Heart right ventricle (tissue), 16 donors: ENCODE data around the gene RNPEPL1. TPM values are rescaled to one million over a fixed set of nuclear protein-coding genes. Genes with fewer than 3 reads are reported as not detected.

ENCODE experiments used
- ATAC-seq, 8 donors: fragments of 200-7000 bp; cut with Tn5 transposase; one replicate each; pipeline ENCODE4 v1.9.1; 2020; ENCODE audit warnings: mild to moderate bottlenecking in 8 of 8, moderate library complexity in 8 of 8, moderate number of reproducible peaks in 1 of 8
- DNase-seq, 2 donors: peaks; one replicate each; pipeline ENCODE4 v3.0.0-alpha.2; 2020
- H3K27ac ChIP-seq, 10 donors: fragments of 200-600 bp; sonication (generic) in 2 of 10; one replicate each; pipeline versions ENCODE4 v1.5.0 to v1.8.0; 2020 to 2022; ENCODE audit warnings: mild to moderate bottlenecking in 3 of 10
- H3K27me3 ChIP-seq, 7 donors: fragments of 200-600 bp; one replicate each; pipeline ENCODE4 v1.8.0; 2021 to 2022; ENCODE audit warnings: mild to moderate bottlenecking in 2 of 7
- H3K36me3 ChIP-seq, 9 donors: fragments of 200-600 bp; sonication (generic) in 1 of 9; one replicate each; pipeline versions ENCODE4 v1.5.0 to v1.8.0; 2020 to 2022; ENCODE audit warnings: mild to moderate bottlenecking in 2 of 9
- H3K4me1 ChIP-seq, 9 donors: fragments of 200-600 bp; sonication (generic) in 1 of 9; one replicate each; pipeline versions ENCODE4 v1.5.0 to v1.8.0; 2020 to 2022; ENCODE audit warnings: mild to moderate bottlenecking in 4 of 9
- H3K4me3 ChIP-seq, 10 donors: fragments of 200-600 bp; sonication (generic) in 2 of 10; one replicate each; pipeline versions ENCODE4 v1.5.0 to v1.8.0; 2020 to 2022; ENCODE audit warnings: mild to moderate bottlenecking in 7 of 10, moderate library complexity in 2 of 10
- H3K9me3 ChIP-seq, 11 donors: fragments of 200-600 bp in 10 of 11; sonication (generic) in 2 of 11; one replicate each; pipeline versions ENCODE4 v1.5.0 to v1.8.0; 2013 to 2022; ENCODE audit warnings: mild to moderate bottlenecking in 2 of 11, control low read depth in 1 of 11, moderate library complexity in 1 of 11
- CTCF ChIP-seq, 9 donors: fragments of 200-600 bp; sonication (generic) in 2 of 9; IDR thresholded peaks; one replicate each; pipeline versions ENCODE4 v1.5.0 to v1.8.0; 2021 to 2022; ENCODE audit warnings: antibody characterized with exemption in 9 of 9, mild to moderate bottlenecking in 5 of 9, moderate library complexity in 1 of 9
- WGBS, 2 donors: extraction: QIAGEN DNeasy Blood & Tissue Kit; methylation state at CpG; one replicate each; pipeline ENCODE4 v1.1.7; 2013; ENCODE audit warnings: inconsistent platforms in 1 of 2; 5-methylcytosine and 5-hydroxymethylcytosine counted together
- intact Hi-C, 10 donors: fragments of 100-400 bp; cut with DNase I; formaldehyde crosslinking; loops; one replicate each; pipeline versions ENCODE4 v1.11.1 to v1.14.2; 2022
- polyA plus RNA-seq, 2 donors: library from polyadenylated mRNA; stranded (reverse); fragments of 200-250 nt; gene quantifications; one replicate each; pipeline ENCODE4 v1.2.3, GENCODE V29; 2013
- total RNA-seq, 10 donors: library from RNA; stranded (reverse); fragmentation: NEBNext Ultra II Directional in 3 of 10; extraction: Animal tissue kit (Norgen Biotek cat#: 25700) in 3 of 10; gene quantifications; one replicate each; pipeline versions ENCODE4 v1.2.1 to v1.2.4, GENCODE V29; 2021 to 2023
- donor health status: Arrhythmogenic right ventricular cardiomyopathy.
- donor health status: ischemic (EF 13 %, LVEDD 7.1; RV severe dilation, severe dysfunction).
- donor health status: healthy with polysubstance abuse.
- donor health status: DM: no; HTN: yes; CAD: no.
- donor health status: DM: no; HTN: no; CAD: no.
- donor health status: ischemic (EF 25% LVEDD 6.9; RV normal size, moderate dysfunction).
- donor health status: ischemic (EF 25% LVEDD 5.7; RV mildly dilated, moderate dysfunction).
- donor health status: healthy.
- donor health status: DM: yes; HTN: yes; CAD: no.
- donor health status: Ischemic cardiomyopathy.
- donor health status: ischemic (EF 35%, LVEDD 5.7; RV mildly dilated, moderate dysfunction).
- donor health status: nonischemic (EF 11% LVEDD 7.7; RV severe dilation, severe dysfunction).
- donor health status: DM: yes; HTN: yes; CAD: no.
- donor health status: PGD.
- donor health status: ischemic (EF 29% LVEDD 5.4; RV normal size, mild dysfunction).
- donor health status: nonischemic (EF 23%, LVEDD 6.1; RV moderate dilation, normal function).

The RNPEPL1 gene
- total and polyA plus RNA-seq, 12 donors: 62.8 to 247 (median 75.2) TPM

- peaks cover 9 to 64% (median 45%) of the 10 kb centered on the region in 9 donors for H3K4me1 ChIP-seq
- no peak for TF ChIP-seq CTCF (IDR thresholded peaks at IDR 0.05)
- ATAC-seq (peak in 4 of 8 donors; percentile 14 to 40 (median 28)), DNase-seq (peak; percentile 56 to 76)
- H3K36me3 ChIP-seq: peaks cover 0 to 17% (median 0%) of the 10 kb centered on the region in 9 donors
- no peaks in the 10 kb centered on the region for H3K27me3 ChIP-seq
- intact Hi-C loops: no loop called here
- H3K27ac ChIP-seq: no peak within 1 kb of the TSS
- no peaks in the 10 kb centered on the region for H3K9me3 ChIP-seq
- H3K4me3 ChIP-seq: peak within 1 kb of the TSS; percentile 29 to 59 (median 52)
- WGBS, 2 donors: 5 to 6% methylated on average over 24 to 47 of the region's 47 CpGs
Measured at GRCh38 chr2:240557808-240558207, 10.5 kb upstream of the RNPEPL1 start, which contains the start of gene ANKMY1. Gene ANKMY1 (minus strand): TSS chr2:240557988. CDS start chr2:240557335, 653 bp downstream.

- Histone ChIP-seq H3K4me3 (peak overlapping the region in 8 of 10 donors; percentile 31 to 59 (median 54)), H3K27ac (no peak overlapping the region), H3K4me1 (peaks cover 9 to 64% (median 45%) of the 10 kb centered on the region in 9 donors), H3K36me3 (peaks cover 0 to 16% (median 0%) of the 10 kb centered on the region in 9 donors), H3K27me3 (no peaks in the 10 kb centered on the region), H3K9me3 (no peaks in the 10 kb centered on the region)
- 79 to 82% methylated on average over 18 of the region's 18 CpGs for WGBS, 2 donors
- ATAC-seq (no peak), DNase-seq (no peak)
- intact Hi-C loops: no loop called here
- TF ChIP-seq CTCF (IDR thresholded peaks at IDR 0.05): no peak
Measured at GRCh38 chr2:240558236-240558761, 10.0 kb upstream of the RNPEPL1 start.

GRCh38 chr2:240559286-240559685, 9.0 kb upstream of the RNPEPL1 start:
- intact Hi-C loops: no loop called here
- H3K27me3 ChIP-seq: no peaks in the 10 kb centered on the region
- peaks cover 9 to 67% (median 41%) of the 10 kb centered on the region in 9 donors for H3K4me1 ChIP-seq
- H3K36me3 ChIP-seq: peaks cover 0 to 24% (median 0%) of the 10 kb centered on the region in 9 donors
- no peaks in the 10 kb centered on the region for H3K9me3 ChIP-seq
- ATAC-seq (no peak), DNase-seq (no peak)
- 90 to 93% methylated on average over 3 of the region's 3 CpGs for WGBS, 2 donors
- no peak for TF ChIP-seq CTCF (IDR thresholded peaks at IDR 0.05)
- no peak overlapping the region for H3K27ac ChIP-seq
- no peak overlapping the region for H3K4me3 ChIP-seq

GRCh38 chr2:240560084-240560479, 8.2 kb upstream of the RNPEPL1 start, which contains the start of gene DUSP28:
Gene DUSP28 (plus strand): TSS chr2:240560357. CDS start chr2:240560685, 328 bp downstream.
- Histone ChIP-seq H3K27ac (peak within 1 kb of the TSS; percentile 96 to 100 (median 99)), H3K36me3 (peaks cover 0 to 17% (median 0%) of the 10 kb centered on the region in 9 donors), H3K4me3 (peak within 1 kb of the TSS; percentile 69 to 97 (median 86)), H3K9me3 (no peaks in the 10 kb centered on the region), H3K27me3 (no peaks in the 10 kb centered on the region), H3K4me1 (peaks cover 9 to 75% (median 41%) of the 10 kb centered on the region in 9 donors)
- peak; percentile 89 to 93 for DNase-seq
- intact Hi-C loops: loop anchor here in 1 of 10 donors (5.0 kb wide), 1 partner anchor 37 kb away; no protein-coding TSS in a partner anchor
- peak; percentile 81 to 88 (median 84) for ATAC-seq
- 1% methylated on average over 39 of the region's 39 CpGs for WGBS, 2 donors
- TF ChIP-seq CTCF (IDR thresholded peaks at IDR 0.05): no peak
